HFFc6 (cell line): Measurements from ENCODE around the gene CYRIA. TPM values are rescaled to one million over a fixed set of nuclear protein-coding genes. Genes with fewer than 3 reads are reported as not detected.

ENCODE experiments used
- DNase-seq: peaks from one replicate; pipeline ENCODE4 v3.0.0-alpha.2; 2018
- H3K27ac Mint-ChIP-seq: 2 replicates; pipeline ENCODE4 v1.8.0; 2020; ENCODE audit warnings: mild to moderate bottlenecking, mixed read lengths
- H3K27me3 Mint-ChIP-seq: 2 replicates; pipeline ENCODE4 v1.8.0; 2021; ENCODE audit warnings: mild to moderate bottlenecking, moderate library complexity, mixed read lengths; ENCODE audit not compliant: insufficient read depth
- H3K36me3 Mint-ChIP-seq: 2 replicates; pipeline ENCODE4 v1.8.0; 2021; ENCODE audit warnings: low read depth, mixed read lengths
- H3K4me1 Mint-ChIP-seq: 2 replicates; pipeline ENCODE4 v1.8.0; 2020; ENCODE audit warnings: low read depth, mixed read lengths
- H3K4me3 Mint-ChIP-seq: 2 replicates; pipeline ENCODE4 v1.8.0; 2020; ENCODE audit warnings: mild to moderate bottlenecking, moderate library complexity, mixed read lengths
- H3K9me3 Mint-ChIP-seq: 2 replicates; pipeline ENCODE4 v1.8.0; 2020; ENCODE audit warnings: mild to moderate bottlenecking, mixed read lengths
- CTCF ChIP-seq: fragments of 200-600 bp; sonication (generic); IDR thresholded peaks from 2 replicates; pipeline ENCODE4 v1.5.0; 2021; ENCODE audit warnings: antibody characterized with exemption, mild to moderate bottlenecking
- total RNA-seq, 6 experiments: library from RNA; stranded (reverse); fragmentation: NEBNext Ultra II Directional; extraction: Animal tissue kit (Norgen Biotek cat#: 25700); gene quantifications; 2 replicates in 1 of 6; 3 replicates in 5 of 6; pipeline ENCODE4 v1.2.3, GENCODE V29; 2021

Gene CYRIA
- total RNA-seq, 6 experiments from 2014 or later: not detected

GRCh38 chr2:16628314-16628713 lies 37.3 kb downstream of the CYRIA start:
- Mint-ChIP-seq H3K27ac (no peak overlapping the region), H3K36me3 (no peaks in the 10 kb centered on the region), H3K27me3 (peaks cover 1% of the 10 kb centered on the region; the same call in 1 of the 2 replicates), H3K4me1 (no peaks in the 10 kb centered on the region), H3K9me3 (peaks cover 40% of the 10 kb centered on the region), H3K4me3 (no peak overlapping the region)
- TF ChIP-seq CTCF: no peak
- DNase-seq: no peak

- peaks cover 1% of the 10 kb centered on the region; the same call in 1 of the 2 replicates for H3K27me3 Mint-ChIP-seq
- H3K27ac Mint-ChIP-seq: no peak overlapping the region
- no peaks in the 10 kb centered on the region for H3K36me3 Mint-ChIP-seq
- no peaks in the 10 kb centered on the region for H3K4me1 Mint-ChIP-seq
- DNase-seq: no peak
- H3K9me3 Mint-ChIP-seq: peaks cover 33% of the 10 kb centered on the region
- no peak overlapping the region for H3K4me3 Mint-ChIP-seq
- no peak for TF ChIP-seq CTCF
Measured at GRCh38 chr2:16626997-16627605, 38.5 kb downstream of the CYRIA start.

- Mint-ChIP-seq H3K4me1 (no peaks in the 10 kb centered on the region), H3K27ac (no peak overlapping the region), H3K4me3 (no peak overlapping the region), H3K36me3 (no peaks in the 10 kb centered on the region), H3K9me3 (peaks cover 32% of the 10 kb centered on the region), H3K27me3 (peaks cover 1% of the 10 kb centered on the region; the same call in 1 of the 2 replicates)
- TF ChIP-seq CTCF: no peak
- no peak for DNase-seq
Measured at GRCh38 chr2:16626497-16626896, 39.1 kb downstream of the CYRIA start.

GRCh38 chr2:16625759-16626158 lies 39.9 kb downstream of the CYRIA start:
- peaks cover 29% of the 10 kb centered on the region for H3K9me3 Mint-ChIP-seq
- no peaks in the 10 kb centered on the region for H3K36me3 Mint-ChIP-seq
- no peak for TF ChIP-seq CTCF
- peaks cover 1% of the 10 kb centered on the region; the same call in 1 of the 2 replicates for H3K27me3 Mint-ChIP-seq
- no peaks in the 10 kb centered on the region for H3K4me1 Mint-ChIP-seq
- no peak overlapping the region for H3K4me3 Mint-ChIP-seq
- H3K27ac Mint-ChIP-seq: no peak overlapping the region
- no peak for DNase-seq

- DNase-seq: no peak
- TF ChIP-seq CTCF: no peak
- no peaks in the 10 kb centered on the region for H3K36me3 Mint-ChIP-seq
- peaks cover 1% of the 10 kb centered on the region; the same call in 1 of the 2 replicates for H3K27me3 Mint-ChIP-seq
- H3K4me3 Mint-ChIP-seq: no peak overlapping the region
- H3K27ac Mint-ChIP-seq: no peak overlapping the region
- peaks cover 27% of the 10 kb centered on the region for H3K9me3 Mint-ChIP-seq
- no peaks in the 10 kb centered on the region for H3K4me1 Mint-ChIP-seq
Measured at GRCh38 chr2:16625201-16625729, 40.4 kb downstream of the CYRIA start.
